Measurements from ENCODE around the gene PLEKHG2. TPM values are rescaled to one million over a fixed set of nuclear protein-coding genes. Genes with fewer than 3 reads are reported as not detected.

The PLEKHG2 gene
- total RNA-seq, 1 donor from 2014 or later: 10.1 TPM

Other genes starting within 250 kb of the PLEKHG2 start
- not detected in 2 replicates for gene NCCRP1, start 215.7 kb upstream of the PLEKHG2 start, total RNA-seq
- gene SYCN, start 208.4 kb upstream of the PLEKHG2 start, total RNA-seq: not detected in 2 replicates
- gene IFNL3, start 167.7 kb upstream of the PLEKHG2 start, total RNA-seq: not detected in 2 replicates
- not detected in 2 replicates for gene IFNL4, start 163.8 kb upstream of the PLEKHG2 start, total RNA-seq
- gene IFNL2, start 144.3 kb upstream of the PLEKHG2 start, total RNA-seq: not detected in 2 replicates
- not detected in 2 replicates for gene IFNL1, start 116.3 kb upstream of the PLEKHG2 start, total RNA-seq
- 0.44 and 0.60 TPM in 2 replicates for gene LRFN1, start 91.8 kb upstream of the PLEKHG2 start, total RNA-seq
- gene GMFG, start 76.6 kb upstream of the PLEKHG2 start, total RNA-seq: 173 and 220 TPM in 2 replicates
- 20.7 and 21.8 TPM in 2 replicates for gene SAMD4B, start 70.2 kb upstream of the PLEKHG2 start, total RNA-seq
- gene PAF1, start 21.6 kb upstream of the PLEKHG2 start, total RNA-seq: 20.5 and 23.6 TPM in 2 replicates
- gene MED29, start 21.3 kb upstream of the PLEKHG2 start, total RNA-seq: 11.1 and 13.5 TPM in 2 replicates
- 0.44 and 4.0 TPM in 2 replicates for gene ZFP36, start 5.8 kb upstream of the PLEKHG2 start, total RNA-seq
- gene RPS16, start 23.3 kb downstream of the PLEKHG2 start, total RNA-seq: 200 and 211 TPM in 2 replicates
- 26.6 and 39.3 TPM in 2 replicates for gene SUPT5H, start 32.9 kb downstream of the PLEKHG2 start, total RNA-seq
- gene TIMM50, start 68.2 kb downstream of the PLEKHG2 start, total RNA-seq: 40.9 and 41.4 TPM in 2 replicates
- gene DLL3, start 86.3 kb downstream of the PLEKHG2 start, total RNA-seq: under 0.01 and 0.22 TPM in 2 replicates
- gene SELENOV, start 102.5 kb downstream of the PLEKHG2 start, total RNA-seq: not detected in 2 replicates
- 2.0 and 2.4 TPM in 2 replicates for gene EID2B, start 120.2 kb downstream of the PLEKHG2 start, total RNA-seq
- gene EID2, start 127.5 kb downstream of the PLEKHG2 start, total RNA-seq: 12.9 and 14.3 TPM in 2 replicates
- gene LGALS13, start 189.9 kb downstream of the PLEKHG2 start, total RNA-seq: not detected in 2 replicates
- gene LGALS16, start 243.2 kb downstream of the PLEKHG2 start, total RNA-seq: not detected in 2 replicates

Measured in lung microvascular endothelial cell (primary cell).